HepG2 (cell line): ENCODE measurements around the gene FLYWCH1. TPM values are rescaled to one million over a fixed set of nuclear protein-coding genes. Genes with fewer than 3 reads are reported as not detected.

ENCODE experiments used
- ATF7-NPFF ChIP-seq: sonication (generic); formaldehyde crosslinking; IDR thresholded peaks from 2 replicates; pipeline ENCODE4 v1.8.1; 2023; ENCODE audit warnings: mild to moderate bottlenecking, low read depth, missing genetic modification reagents, moderate library complexity
- DBP ChIP-seq: sonication (generic); formaldehyde crosslinking; IDR thresholded peaks from 2 replicates; pipeline ENCODE4 v1.4.0; 2020; ENCODE audit warnings: missing genetic modification reagents; ENCODE audit errors: not compliant biosample characterization
- FUBP1 ChIP-seq: sonication (generic); formaldehyde crosslinking; IDR thresholded peaks from 2 replicates; pipeline ENCODE4 v1.5.1; 2020; ENCODE audit warnings: missing genetic modification reagents, mild to moderate bottlenecking, borderline replicate concordance
- HMGA1 ChIP-seq: sonication (generic); formaldehyde crosslinking; conservative IDR thresholded peaks from 2 replicates; pipeline ENCODE4 v1.4.0; 2020; ENCODE audit warnings: missing genetic modification reagents
- HNRNPL ChIP-seq: fragments of 200-400 bp; formaldehyde crosslinking; IDR thresholded peaks from 2 replicates; pipeline ENCODE4 v1.6.1; 2017; ENCODE audit warnings: mild to moderate bottlenecking, low read depth, low read length
- NFE2 ChIP-seq: sonication (generic); formaldehyde crosslinking; IDR thresholded peaks from 2 replicates; pipeline ENCODE4 v1.4.0; 2020; ENCODE audit warnings: missing genetic modification reagents
- PCBP1 ChIP-seq: fragments of 200-400 bp; formaldehyde crosslinking; IDR thresholded peaks from 2 replicates; pipeline ENCODE4 v1.6.1; 2017; ENCODE audit warnings: mild to moderate bottlenecking, low read depth, low read length, borderline replicate concordance
- RNF219 ChIP-seq: sonication (generic); formaldehyde crosslinking; IDR thresholded peaks from 2 replicates; pipeline ENCODE4 v1.5.0; 2020; ENCODE audit warnings: mild to moderate bottlenecking, missing genetic modification reagents
- ZFP36 ChIP-seq: fragments of 150-350 bp; IDR thresholded peaks from 2 replicates; pipeline ENCODE4 v1.6.1; 2018; ENCODE audit warnings: borderline replicate concordance, low read length, low read depth; ENCODE audit not compliant: partially characterized antibody
- ZMAT5 ChIP-seq: sonication (generic); formaldehyde crosslinking; IDR thresholded peaks from 2 replicates; pipeline ENCODE4 v1.5.0; 2020; ENCODE audit warnings: mild to moderate bottlenecking, low read depth, missing genetic modification reagents, borderline replicate concordance
- ZMYM3 ChIP-seq: sonication (generic); formaldehyde crosslinking; IDR thresholded peaks from 2 replicates; pipeline ENCODE4 v1.5.1; 2020; ENCODE audit warnings: mild to moderate bottlenecking, missing genetic modification reagents
- ZNF766 ChIP-seq: sonication (generic); formaldehyde crosslinking; IDR thresholded peaks from 2 replicates; pipeline ENCODE4 v1.5.0; 2020; ENCODE audit warnings: missing genetic modification reagents, borderline replicate concordance
- polyA plus RNA-seq, 8 experiments: library from polyadenylated mRNA; depleted of rRNA in 3 of 8; stranded (reverse) in 7 of 8; unstranded in 1 of 8; fragments of >200 nt; fragmentation: Illumina TruSeq in 4 of 8; extraction: Trizol in 4 of 8; gene quantifications; 2 replicates each; pipeline versions ENCODE4 v1.2.1 to v1.2.3, GENCODE V29; 2011 to 2016; ENCODE audit warnings: low read depth in 4 of 8, missing spikeins in 1 of 8, mixed read lengths in 1 of 8; ENCODE audit not compliant: insufficient read depth in 1 of 8
- total RNA-seq, 5 experiments: library from RNA; depleted of rRNA; stranded (reverse); fragments of >200 nt; fragmentation: Illumina TruSeq; extraction: Trizol; gene quantifications; 2 replicates each; pipeline ENCODE4 v1.2.3, GENCODE V29; 2016; ENCODE audit warnings: low read depth in 1 of 5
- TF ChIP-seq, protein P1 (sequence below): sonication (generic); formaldehyde crosslinking; IDR thresholded peaks from 2 replicates; pipeline ENCODE4 v1.4.0; 2020; ENCODE audit warnings: missing genetic modification reagents
- TF ChIP-seq, protein P2 (sequence below), 2 experiments: sonication (generic) in 1 of 2; formaldehyde crosslinking in 1 of 2; IDR thresholded peaks; 2 replicates each; pipeline versions ENCODE4 v1.4.0 to v1.6.1; 2018 to 2020; ENCODE audit warnings: missing genetic modification reagents in 2 of 2, borderline replicate concordance in 1 of 2, low read depth in 1 of 2, mild to moderate bottlenecking in 1 of 2, missing biosample characterization in 1 of 2
- TF ChIP-seq, protein P3 (sequence below): IDR thresholded peaks from 2 replicates; pipeline ENCODE4 v1.6.1; 2016; ENCODE audit warnings: low read depth, borderline replicate concordance

FLYWCH1 gene
- total and polyA plus RNA-seq, 2 of the 13 experiments (the other 11 are each of a cell fraction or from before 2014, with no cell fraction given), result 7.3 to 12.4 TPM

DNA sequence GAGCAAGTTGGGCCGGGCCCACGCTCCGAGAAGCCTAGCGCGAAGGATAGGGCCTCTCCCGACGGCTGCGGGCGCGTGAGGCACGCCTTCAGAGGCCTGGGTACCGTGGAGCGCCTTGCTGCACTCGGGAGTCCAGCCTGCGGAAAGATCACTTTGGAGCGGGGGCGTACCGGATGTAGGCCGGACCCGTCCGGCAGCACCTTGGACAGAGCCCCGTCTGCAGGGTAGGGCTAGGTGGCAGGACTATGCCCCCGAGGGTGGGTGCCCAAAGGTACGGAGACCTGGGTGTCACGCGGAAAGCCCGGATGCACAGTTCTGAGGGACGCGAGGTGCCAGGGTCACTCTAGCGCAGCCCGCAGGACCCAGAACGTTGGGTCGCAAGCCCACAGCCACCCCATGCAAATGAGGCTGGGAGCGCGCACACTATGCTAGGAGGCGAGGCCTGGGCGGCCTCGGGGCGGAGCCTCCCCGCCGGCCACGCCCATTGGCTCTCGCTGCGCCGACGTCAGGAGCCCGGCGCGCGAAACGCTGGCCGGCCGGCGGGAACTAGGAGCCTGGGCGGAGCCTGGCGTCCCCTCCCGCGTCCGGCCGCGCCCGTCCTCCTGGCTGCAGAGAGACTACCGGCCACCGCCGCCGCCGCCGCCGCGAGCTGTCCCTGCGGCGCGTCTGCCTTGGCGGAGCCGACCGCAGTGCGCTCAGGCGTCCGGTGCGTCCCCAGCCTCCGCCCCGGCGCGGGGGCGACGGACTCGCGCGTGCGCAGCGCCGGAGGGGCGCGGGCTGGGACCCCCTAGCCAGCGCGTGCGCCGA lies 57.2 kb downstream of the FLYWCH1 start, which contains the start of gene PAQR4 (continued):
- TF ChIP-seq FUBP1 (CRISPR knock-in tag) (no peak), ZMAT5 (CRISPR knock-in tag) (no peak), DBP (CRISPR knock-in tag) (peak; percentile 89), PCBP1 (0 out of 2 replicates have a peak, but pooled peaks have one; percentile 46), ZFP36 (no peak), ZMYM3 (CRISPR knock-in tag) (peak; percentile 46; the same call in 1 of the 2 replicates), RNF219 (CRISPR knock-in tag) (no peak; the same call in 1 of the 2 replicates), NFE2 (CRISPR knock-in tag) (no peak), ATF7-NPFF (peak; percentile 98), HMGA1 (CRISPR knock-in tag) (no peak), ZNF766 (CRISPR knock-in tag) (peak; percentile 77; the same call in 1 of the 2 replicates), HNRNPL (peak; percentile 99)
- TF ChIP-seq, protein P1, sequence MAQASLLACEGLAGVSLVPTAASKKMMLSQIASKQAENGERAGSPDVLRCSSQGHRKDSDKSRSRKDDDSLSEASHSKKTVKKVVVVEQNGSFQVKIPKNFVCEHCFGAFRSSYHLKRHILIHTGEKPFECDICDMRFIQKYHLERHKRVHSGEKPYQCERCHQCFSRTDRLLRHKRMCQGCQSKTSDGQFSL (CRISPR knock-in tag), result peak; percentile 41; the same call in 1 of the 2 replicates
- TF ChIP-seq, protein P2, sequence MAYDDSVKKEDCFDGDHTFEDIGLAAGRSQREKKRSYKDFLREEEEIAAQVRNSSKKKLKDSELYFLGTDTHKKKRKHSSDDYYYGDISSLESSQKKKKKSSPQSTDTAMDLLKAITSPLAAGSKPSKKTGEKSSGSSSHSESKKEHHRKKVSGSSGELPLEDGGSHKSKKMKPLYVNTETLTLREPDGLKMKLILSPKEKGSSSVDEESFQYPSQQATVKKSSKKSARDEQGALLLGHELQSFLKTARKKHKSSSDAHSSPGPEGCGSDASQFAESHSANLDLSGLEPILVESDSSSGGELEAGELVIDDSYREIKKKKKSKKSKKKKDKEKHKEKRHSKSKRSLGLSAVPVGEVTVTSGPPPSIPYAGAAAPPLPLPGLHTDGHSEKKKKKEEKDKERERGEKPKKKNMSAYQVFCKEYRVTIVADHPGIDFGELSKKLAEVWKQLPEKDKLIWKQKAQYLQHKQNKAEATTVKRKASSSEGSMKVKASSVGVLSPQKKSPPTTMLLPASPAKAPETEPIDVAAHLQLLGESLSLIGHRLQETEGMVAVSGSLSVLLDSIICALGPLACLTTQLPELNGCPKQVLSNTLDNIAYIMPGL (CRISPR knock-in tag; IDR thresholded peaks at IDR 0.05; ENCODE audit: borderline replicate concordance in 1 of 2, low read depth in 1 of 2), result peak; percentile 73 to 79
- TF ChIP-seq, protein P3, sequence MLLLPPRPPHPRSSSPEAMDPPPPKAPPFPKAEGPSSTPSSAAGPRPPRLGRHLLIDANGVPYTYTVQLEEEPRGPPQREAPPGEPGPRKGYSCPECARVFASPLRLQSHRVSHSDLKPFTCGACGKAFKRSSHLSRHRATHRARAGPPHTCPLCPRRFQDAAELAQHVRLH (CRISPR knock-in tag), result peak; percentile 97
